Activated naive CD4-positive, alpha-beta T cell treated with anti-CD3 and anti-CD28 coated beads, Interleukin-2, amount 10 ng/mL, durations not matched to agents 7 days and 5 days (primary cell): Measurements from ENCODE around the gene UQCC3.
A peak's percentile ranks its signal among the peaks of the same experiment; 100 is the strongest.

Experiments used
- CTCF ChIA-PET: fragments of 350-600 bp; sonication (Branson Sonifier 250); formaldehyde crosslinking; loops from one replicate; lab custom pipeline; 2021; ENCODE audit warnings: antibody characterized with exemption; lab: Charles Lee
- DNase-seq: peaks from one replicate; pipeline ENCODE4 v3.0.0-alpha.2; 2020
- H3K27ac Mint-ChIP-seq: one replicate; pipeline ENCODE4 v1.8.0; 2021; ENCODE audit warnings: mild to moderate bottlenecking, moderate library complexity, mixed read lengths
- H3K27me3 Mint-ChIP-seq: one replicate; pipeline ENCODE4 v1.8.0; 2021; ENCODE audit warnings: mild to moderate bottlenecking, mixed read lengths
- H3K36me3 Mint-ChIP-seq: one replicate; pipeline ENCODE4 v1.8.0; 2021; ENCODE audit warnings: mixed read lengths
- H3K4me1 Mint-ChIP-seq: one replicate; pipeline ENCODE4 v1.8.0; 2021; ENCODE audit warnings: mixed read lengths
- H3K4me3 Mint-ChIP-seq: one replicate; pipeline ENCODE4 v1.8.0; 2021; ENCODE audit warnings: mild to moderate bottlenecking, moderate library complexity, mixed read lengths
- H3K9me3 Mint-ChIP-seq: one replicate; pipeline ENCODE4 v1.8.0; 2021; ENCODE audit warnings: mixed read lengths

Gene UQCC3, protein sequence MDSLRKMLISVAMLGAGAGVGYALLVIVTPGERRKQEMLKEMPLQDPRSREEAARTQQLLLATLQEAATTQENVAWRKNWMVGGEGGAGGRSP

GRCh38 chr11:62671608-62672389, at the start of gene UQCC3, which contains the start of gene LBHD1:
UQCC3 (plus strand) TSS chr11:62671673; CDS start chr11:62671746, 73 bp downstream.
LBHD1 (minus strand) TSS chr11:62672267; CDS start chr11:62670031, 2,236 bp downstream.
- CTCF ChIA-PET, result interaction anchor here (1.2 to 1.5 kb wide), 2 partner anchors 9 to 22 kb away, joined by 4 to 5 read pairs; no protein-coding TSS in a partner anchor
- no peaks in the 10 kb centered on the region for H3K9me3 Mint-ChIP-seq
- peaks cover 33% of the 10 kb centered on the region for H3K36me3 Mint-ChIP-seq
- H3K4me3 Mint-ChIP-seq, result peak within 1 kb of the TSS; percentile 81
- H3K27me3 Mint-ChIP-seq, result no peaks in the 10 kb centered on the region
- peaks cover 71% of the 10 kb centered on the region for H3K4me1 Mint-ChIP-seq
- DNase-seq, result peak; percentile 92
- peak within 1 kb of the TSS; percentile 96 for H3K27ac Mint-ChIP-seq

DNA sequence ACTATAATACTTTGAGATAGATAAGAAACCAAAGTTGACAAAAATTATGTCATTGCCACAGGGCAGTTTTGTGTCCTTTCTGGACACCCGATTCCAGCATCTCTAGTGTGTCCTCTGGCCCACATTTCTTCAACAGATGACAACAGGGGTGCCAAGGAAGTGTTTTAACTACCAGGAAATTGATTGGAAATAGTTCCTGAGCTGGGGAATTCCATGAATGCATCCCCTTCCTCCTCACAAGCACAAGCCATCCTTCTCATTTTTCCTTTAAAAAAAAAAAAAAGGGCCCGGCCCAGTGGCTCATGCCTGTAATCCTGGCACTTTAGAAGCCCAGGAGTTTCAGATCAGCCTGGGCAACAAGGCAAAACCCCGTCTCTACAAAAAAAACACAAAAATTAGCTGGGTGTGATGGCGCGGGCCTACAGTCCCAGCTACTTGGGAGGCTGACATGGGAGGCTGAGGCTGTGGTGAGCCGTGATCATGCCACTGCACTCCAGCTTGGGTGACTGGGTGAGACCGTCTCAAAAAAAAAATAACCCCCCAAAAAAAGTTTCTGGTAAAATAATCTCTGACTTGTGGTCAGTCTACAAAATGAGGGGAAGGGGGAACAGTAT, 48.9 kb upstream of the UQCC3 start:
- Mint-ChIP-seq H3K27me3 (peaks cover 3% of the 10 kb centered on the region), H3K36me3 (peaks cover 44% of the 10 kb centered on the region), H3K27ac (peak overlapping the region; percentile 97), H3K4me3 (peak overlapping the region; percentile 80), H3K4me1 (peaks cover 30% of the 10 kb centered on the region), H3K9me3 (no peaks in the 10 kb centered on the region)
- CTCF ChIA-PET, result interaction anchor here (0.6 to 1.5 kb wide), 4 partner anchors 31 to 72 kb away, joined by 3 to 4 read pairs (median 3); partner anchors contain the start of genes C11orf98, CSKMT and TUT1
- DNase-seq, result no peak

DNA sequence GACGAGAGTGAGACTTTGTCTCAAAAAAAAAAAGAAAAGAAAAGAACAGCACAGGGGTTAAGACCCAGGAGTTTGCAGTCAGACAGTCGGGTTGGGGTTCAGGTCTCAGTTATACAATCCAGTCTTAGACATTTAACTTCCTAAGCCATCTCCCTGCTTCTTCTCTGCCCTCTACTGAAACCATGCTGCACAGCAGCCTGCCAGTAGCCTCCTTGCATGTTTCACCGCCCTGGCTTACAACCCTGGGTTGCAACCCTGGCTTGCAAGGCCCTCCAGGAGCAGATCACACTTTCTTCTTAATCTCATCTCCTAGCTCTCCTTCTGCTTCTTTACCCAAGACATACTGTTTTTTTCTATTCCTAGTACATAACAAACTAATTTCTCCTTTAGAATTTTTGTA, 43.8 kb upstream of the UQCC3 start:
- H3K27ac Mint-ChIP-seq, result peak overlapping the region; percentile 34

DNA sequence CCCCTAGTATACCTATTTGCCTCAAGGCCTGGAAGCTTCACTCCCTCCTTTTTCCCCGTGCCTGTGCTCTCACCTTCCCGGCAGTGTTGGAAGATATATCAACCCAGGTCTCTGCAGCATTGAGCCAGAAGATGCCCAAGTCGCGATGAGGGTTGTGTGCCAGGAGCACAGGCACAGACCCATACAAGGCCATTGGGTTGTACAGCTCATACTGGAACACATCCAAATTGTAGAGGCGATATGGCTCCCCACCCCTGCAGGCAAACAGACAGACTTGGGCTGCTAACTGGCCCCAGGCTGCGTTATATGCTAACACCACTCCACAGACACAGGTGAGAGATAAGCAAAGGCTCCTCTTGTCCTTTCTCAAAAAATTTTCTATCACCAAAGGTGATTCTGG, 39.0 kb upstream of the UQCC3 start:
- no peak for DNase-seq
- H3K36me3 Mint-ChIP-seq, result peaks cover 70% of the 10 kb centered on the region
- H3K4me1 Mint-ChIP-seq, result peaks cover 21% of the 10 kb centered on the region
- H3K4me3 Mint-ChIP-seq, result no peak overlapping the region
- H3K27me3 Mint-ChIP-seq, result no peaks in the 10 kb centered on the region
- H3K9me3 Mint-ChIP-seq, result no peaks in the 10 kb centered on the region
- CTCF ChIA-PET, result interaction anchor here (0.6 kb wide), 1 partner anchor 9 kb away, joined by 3 read pairs; no protein-coding TSS in a partner anchor
- peak overlapping the region; percentile 15 for H3K27ac Mint-ChIP-seq

More for the DNA sequence above, 43.8 kb upstream of the UQCC3 start:
- Mint-ChIP-seq H3K36me3 (peaks cover 62% of the 10 kb centered on the region), H3K4me3 (no peak overlapping the region), H3K4me1 (no peaks in the 10 kb centered on the region), H3K27me3 (no peaks in the 10 kb centered on the region), H3K9me3 (no peaks in the 10 kb centered on the region)
- DNase-seq, result peak; percentile 44
- CTCF ChIA-PET, result interaction anchor here (1.5 kb wide), 1 partner anchor 35 kb away, joined by 8 read pairs; no protein-coding TSS in a partner anchor

GRCh38 chr11:62644220-62644619, 27.3 kb upstream of the UQCC3 start:
- H3K4me1 Mint-ChIP-seq, result peaks cover 54% of the 10 kb centered on the region
- CTCF ChIA-PET, result interaction anchor here (1.1 kb wide), 1 partner anchor 250 kb away, joined by 4 read pairs; no protein-coding TSS in a partner anchor
- peak overlapping the region; percentile 62 for H3K27ac Mint-ChIP-seq
- no peaks in the 10 kb centered on the region for H3K9me3 Mint-ChIP-seq
- H3K27me3 Mint-ChIP-seq, result no peaks in the 10 kb centered on the region
- no peak for DNase-seq
- peaks cover 31% of the 10 kb centered on the region for H3K36me3 Mint-ChIP-seq
- peak overlapping the region; percentile 37 for H3K4me3 Mint-ChIP-seq

DNA sequence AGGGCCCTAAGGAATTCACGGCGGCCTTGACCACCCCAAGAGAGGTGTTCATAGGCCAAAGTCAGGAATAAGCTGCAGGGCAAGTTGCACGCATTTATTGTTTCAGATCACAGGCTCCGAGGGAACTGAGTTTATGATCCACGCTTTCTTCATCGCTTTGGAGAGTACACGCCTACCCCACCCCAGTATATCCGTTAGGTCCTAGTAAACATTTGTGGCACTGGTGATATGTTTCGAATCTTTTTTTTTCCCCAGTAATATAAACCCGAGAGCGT, 25.9 kb upstream of the UQCC3 start:
- Mint-ChIP-seq H3K9me3 (no peaks in the 10 kb centered on the region), H3K4me1 (peaks cover 48% of the 10 kb centered on the region)
- CTCF ChIA-PET, result no interaction called here

GRCh38 chr11:62645946-62646824, 25.3 kb upstream of the UQCC3 start, which contains the start of gene GANAB:
GANAB (minus strand) TSS chr11:62646613; CDS start chr11:62646599, 14 bp downstream.
- peaks cover 30% of the 10 kb centered on the region for H3K36me3 Mint-ChIP-seq
- no peaks in the 10 kb centered on the region for H3K27me3 Mint-ChIP-seq
- H3K9me3 Mint-ChIP-seq, result no peaks in the 10 kb centered on the region
- peak within 1 kb of the TSS; percentile 97 for H3K27ac Mint-ChIP-seq
- H3K4me1 Mint-ChIP-seq, result peaks cover 46% of the 10 kb centered on the region
- peak within 1 kb of the TSS; percentile 97 for H3K4me3 Mint-ChIP-seq
- CTCF ChIA-PET, result interaction anchor here (1.2 to 1.3 kb wide), 2 partner anchors 19 to 53 kb away, joined by 3 to 4 read pairs; partner anchors contain the start of genes C11orf98 and CSKMT
- DNase-seq, result peak; percentile 100

More for the DNA sequence above, 25.9 kb upstream of the UQCC3 start:
- DNase-seq, result no peak
- Mint-ChIP-seq H3K27ac (peak overlapping the region; percentile 97), H3K4me3 (peak overlapping the region; percentile 97), H3K36me3 (peaks cover 32% of the 10 kb centered on the region), H3K27me3 (no peaks in the 10 kb centered on the region)

DNA sequence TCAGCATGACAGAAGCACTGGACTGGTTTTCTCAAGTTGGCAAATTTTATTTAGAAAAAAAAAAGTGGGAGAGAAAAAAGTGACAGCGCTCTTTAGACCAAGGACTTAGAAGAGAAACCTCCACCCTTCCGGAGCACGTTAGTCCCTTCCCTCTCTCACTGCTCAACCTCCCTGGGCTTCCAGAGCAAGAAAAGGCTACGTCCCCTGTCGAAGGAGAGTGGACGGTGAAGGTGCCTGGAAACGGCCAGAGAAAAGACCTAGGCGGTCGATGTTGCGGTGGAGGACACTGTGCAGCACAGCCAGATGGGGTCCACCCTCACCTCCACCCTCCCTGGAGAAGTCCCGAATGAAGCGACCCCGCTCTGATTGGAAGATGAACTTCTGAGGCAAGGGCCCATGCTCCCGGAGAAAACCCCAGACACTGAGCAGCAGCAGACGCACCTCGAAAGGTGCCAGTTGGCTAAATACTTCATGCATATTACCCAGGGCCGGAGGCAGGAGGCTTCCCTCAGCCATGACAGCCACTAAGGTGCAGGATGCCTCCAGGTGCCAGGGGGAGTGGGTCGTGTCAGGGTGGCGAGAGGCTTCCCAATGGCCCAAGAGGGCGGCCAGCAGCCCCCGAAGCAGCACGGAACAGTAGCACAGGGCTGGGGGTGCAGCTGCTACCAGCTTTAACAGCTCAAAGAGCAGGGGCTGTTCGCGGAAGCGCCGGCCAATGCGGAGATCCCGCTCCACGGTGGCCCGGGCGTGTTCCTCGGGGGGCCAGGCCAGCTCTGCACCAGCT, 24.5 kb upstream of the UQCC3 start:
- Mint-ChIP-seq H3K9me3 (no peaks in the 10 kb centered on the region), H3K4me1 (peaks cover 42% of the 10 kb centered on the region), H3K36me3 (peaks cover 30% of the 10 kb centered on the region), H3K4me3 (peak overlapping the region; percentile 97), H3K27me3 (no peaks in the 10 kb centered on the region), H3K27ac (peak overlapping the region; percentile 97)
- no peak for DNase-seq
- CTCF ChIA-PET, result interaction anchor here (0.6 to 1.3 kb wide), 3 partner anchors 18 to 54 kb away, joined by 3 to 4 read pairs (median 3); partner anchors contain the start of genes C11orf98 and CSKMT

- Mint-ChIP-seq H3K4me3 (no peak overlapping the region), H3K4me1 (peaks cover 45% of the 10 kb centered on the region), H3K27me3 (no peaks in the 10 kb centered on the region), H3K36me3 (peaks cover 29% of the 10 kb centered on the region), H3K27ac (peak overlapping the region; percentile 54), H3K9me3 (no peaks in the 10 kb centered on the region)
- DNase-seq, result no peak
- CTCF ChIA-PET, result no interaction called here
These were observed 23.9 kb upstream of the UQCC3 start for GRCh38 chr11:62647609-62648005.

DNA sequence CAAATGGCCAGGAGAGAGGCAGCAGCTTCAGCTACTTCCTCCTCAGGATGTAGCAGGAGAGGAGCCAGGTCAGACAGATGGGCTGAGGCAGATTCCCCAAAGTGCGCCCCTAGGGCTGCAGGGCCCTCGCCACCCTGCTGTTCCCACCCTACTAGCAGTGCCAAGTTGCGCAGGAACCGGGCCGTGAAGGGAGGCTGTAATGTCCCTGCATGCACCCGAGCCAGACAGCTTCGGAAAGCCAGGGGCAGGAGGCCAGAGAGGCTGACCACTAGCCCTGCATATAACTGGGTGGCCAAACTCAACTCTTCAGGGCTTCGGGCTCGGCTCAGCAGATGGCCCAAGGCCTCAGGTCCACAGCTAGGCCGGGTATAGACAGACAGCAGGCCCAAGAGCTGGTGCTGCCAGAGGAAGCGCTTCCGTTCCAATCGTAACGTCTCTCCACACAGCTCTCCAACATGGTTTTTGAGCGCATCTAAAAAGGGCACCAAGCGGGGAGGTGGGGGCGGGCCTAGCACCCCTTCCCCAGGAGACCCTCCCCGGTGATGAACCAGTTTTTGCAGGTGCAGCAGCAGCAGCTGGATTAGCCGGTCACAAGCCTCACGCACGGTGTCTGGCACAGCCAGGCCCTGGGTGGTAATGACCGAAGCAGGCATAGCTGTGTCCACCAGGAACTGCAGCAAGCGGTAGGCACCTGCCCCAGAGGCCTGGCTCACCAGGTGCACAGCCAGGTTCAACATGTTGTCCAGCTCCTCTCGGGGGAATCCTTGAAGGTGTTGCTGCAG, 23.1 kb upstream of the UQCC3 start:
- no peak overlapping the region for H3K4me3 Mint-ChIP-seq
- CTCF ChIA-PET, result interaction anchor here (1.4 to 3.2 kb wide), 2 partner anchors 16 to 37 kb away, joined by 5 to 11 read pairs; partner anchors contain the start of genes C11orf98 and CSKMT
- no peaks in the 10 kb centered on the region for H3K9me3 Mint-ChIP-seq
- H3K27ac Mint-ChIP-seq, result peak overlapping the region; percentile 54
- peaks cover under 1% of the 10 kb centered on the region for H3K27me3 Mint-ChIP-seq
- peaks cover 26% of the 10 kb centered on the region for H3K36me3 Mint-ChIP-seq
- H3K4me1 Mint-ChIP-seq, result peaks cover 43% of the 10 kb centered on the region
- no peak for DNase-seq

GRCh38 chr11:62648967-62649364, 22.5 kb upstream of the UQCC3 start:
- no peak for DNase-seq
- Mint-ChIP-seq H3K27ac (no peak overlapping the region), H3K4me1 (peaks cover 47% of the 10 kb centered on the region), H3K36me3 (peaks cover 27% of the 10 kb centered on the region), H3K27me3 (peaks cover 3% of the 10 kb centered on the region), H3K9me3 (no peaks in the 10 kb centered on the region), H3K4me3 (no peak overlapping the region)
- CTCF ChIA-PET, result interaction anchor here (1.1 to 3.2 kb wide), 3 partner anchors 8 to 37 kb away, joined by 4 to 11 read pairs (median 5); partner anchors contain the start of genes C11orf98 and CSKMT

- peaks cover 23% of the 10 kb centered on the region for H3K36me3 Mint-ChIP-seq
- H3K4me1 Mint-ChIP-seq, result peaks cover 47% of the 10 kb centered on the region
- DNase-seq, result no peak
- H3K27ac Mint-ChIP-seq, result no peak overlapping the region
- H3K4me3 Mint-ChIP-seq, result no peak overlapping the region
- CTCF ChIA-PET, result interaction anchor here (1.1 to 3.2 kb wide), 3 partner anchors 9 to 38 kb away, joined by 4 to 11 read pairs (median 5); partner anchors contain the start of genes C11orf98 and CSKMT
- H3K9me3 Mint-ChIP-seq, result no peaks in the 10 kb centered on the region
- H3K27me3 Mint-ChIP-seq, result peaks cover 3% of the 10 kb centered on the region
These were observed 22.0 kb upstream of the UQCC3 start for GRCh38 chr11:62649486-62649885.
